ENCODE measurements around the gene SLC9B1. TPM values are rescaled to one million over a fixed set of nuclear protein-coding genes. Genes with fewer than 3 reads are reported as not detected.

The SLC9B1 gene, protein sequence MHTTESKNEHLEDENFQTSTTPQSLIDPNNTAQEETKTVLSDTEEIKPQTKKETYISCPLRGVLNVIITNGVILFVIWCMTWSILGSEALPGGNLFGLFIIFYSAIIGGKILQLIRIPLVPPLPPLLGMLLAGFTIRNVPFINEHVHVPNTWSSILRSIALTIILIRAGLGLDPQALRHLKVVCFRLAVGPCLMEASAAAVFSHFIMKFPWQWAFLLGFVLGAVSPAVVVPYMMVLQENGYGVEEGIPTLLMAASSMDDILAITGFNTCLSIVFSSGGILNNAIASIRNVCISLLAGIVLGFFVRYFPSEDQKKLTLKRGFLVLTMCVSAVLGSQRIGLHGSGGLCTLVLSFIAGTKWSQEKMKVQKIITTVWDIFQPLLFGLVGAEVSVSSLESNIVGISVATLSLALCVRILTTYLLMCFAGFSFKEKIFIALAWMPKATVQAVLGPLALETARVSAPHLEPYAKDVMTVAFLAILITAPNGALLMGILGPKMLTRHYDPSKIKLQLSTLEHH
- total RNA-seq (2022): 1.7 TPM in 1 of 2 replicates, not detected in the other
- Bru-seq, nascent RNA: percentile 35 among the genes with signal in this experiment
- BruChase-seq, experiment 1, labeled RNA remaining after a 2-hour chase: percentile 34 among the genes with signal in this experiment
- percentile 30 among the genes with signal in this experiment for BruChase-seq, experiment 2, labeled RNA remaining after a 6-hour chase
- long read RNA-seq, partial matches to known transcripts: 0 of 2 reads
- long read RNA-seq, other reads (novel, unspliced or antisense): 2 of 2 reads

DNA sequence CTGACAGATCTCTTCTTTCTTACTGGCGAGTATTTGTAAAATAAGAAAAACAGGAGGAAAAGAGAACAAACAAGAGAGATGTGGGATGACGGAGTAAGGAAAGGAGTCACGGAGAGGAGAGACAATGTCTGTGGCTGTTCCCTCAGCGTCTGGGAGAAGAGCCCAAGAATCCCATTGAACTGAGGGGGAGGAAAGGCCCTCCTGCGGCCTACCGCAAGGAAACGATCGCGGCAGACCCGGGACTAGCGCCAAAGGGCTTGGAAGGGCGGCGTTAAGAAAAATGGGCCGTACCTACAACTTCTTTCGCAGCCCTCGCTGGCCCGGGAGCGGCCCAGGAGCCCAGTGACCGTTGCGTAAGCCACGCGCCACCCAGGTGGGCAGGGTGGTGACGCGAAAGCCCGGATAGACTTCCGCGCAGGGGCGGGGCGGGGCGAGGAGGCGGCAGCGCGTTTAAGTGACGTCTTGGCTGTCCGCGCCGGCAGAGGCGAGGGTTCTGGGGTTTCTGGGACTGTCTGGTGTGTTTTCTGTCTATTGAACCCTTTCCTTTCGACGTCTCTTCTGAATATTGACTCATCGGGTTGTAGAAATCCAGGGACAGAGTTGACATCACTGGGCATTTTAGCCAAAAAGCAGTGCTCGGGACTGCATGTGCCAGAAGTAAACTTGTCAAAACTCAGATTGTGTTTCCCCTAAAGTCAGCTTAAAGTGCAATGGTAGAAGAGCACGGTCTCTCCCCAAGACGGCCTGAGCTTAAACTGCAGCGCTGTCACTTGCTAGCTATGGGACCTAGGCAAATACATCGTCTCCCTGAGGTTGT is at the start of gene SLC9B1:
Gene SLC9B1 (minus strand): TSS at position 398 of the 817 bp plus-strand sequence. CDS start 27,994 bp downstream, outside the sequence.
- POLR2A ChIA-PET: interaction anchor here (1.0 to 1.3 kb wide), 2 partner anchors 150 to 399 kb away, joined by 6 to 7 read pairs; no protein-coding TSS in a partner anchor
- CTCF ChIA-PET: interaction anchor here (0.7 to 1.0 kb wide), 3 partner anchors 81 to 399 kb away, joined by 3 read pairs; no protein-coding TSS in a partner anchor
- Mint-ChIP-seq H3K4me1 (ENCODE audit: low read depth, unreplicated experiment) (peaks cover 8% of the 10 kb centered on the region), H3K9me3 (ENCODE audit: unreplicated experiment) (no peaks in the 10 kb centered on the region), H3K27ac (ENCODE audit: unreplicated experiment) (peak within 1 kb of the TSS; percentile 99), H3K36me3 (ENCODE audit: insufficient read depth, unreplicated experiment) (peaks cover 11% of the 10 kb centered on the region), H3K27me3 (ENCODE audit: insufficient read depth, unreplicated experiment) (no peaks in the 10 kb centered on the region), H3K4me3 (ENCODE audit: unreplicated experiment) (peak within 1 kb of the TSS; percentile 99)
- Histone ChIP-seq H3K36me3 (ENCODE audit: control insufficient read depth, insufficient read depth, low read length) (no peaks in the 10 kb centered on the region), H3K4me3 (ENCODE audit: low read depth, low read length) (peak within 1 kb of the TSS; percentile 49), H3K4me1 (no peaks in the 10 kb centered on the region), H3K9me3 (no peaks in the 10 kb centered on the region), H3K27me3 (replicated peaks; ENCODE audit: control insufficient read depth, insufficient read depth, low read length) (no peaks in the 10 kb centered on the region)
- DNase-seq: peak; percentile 95 to 97
- intact Hi-C loops (cut with micrococcal nuclease; ENCODE audit: unreplicated experiment): loop anchor here (1.0 to 10.0 kb wide), 3 partner anchors 55 to 675 kb away; partner anchors contain the start of genes BDH2 and SLC39A8
- TSS peak; percentile 97 for BruUV-seq (replicated peaks)
- TF ChIP-seq, protein P1, sequence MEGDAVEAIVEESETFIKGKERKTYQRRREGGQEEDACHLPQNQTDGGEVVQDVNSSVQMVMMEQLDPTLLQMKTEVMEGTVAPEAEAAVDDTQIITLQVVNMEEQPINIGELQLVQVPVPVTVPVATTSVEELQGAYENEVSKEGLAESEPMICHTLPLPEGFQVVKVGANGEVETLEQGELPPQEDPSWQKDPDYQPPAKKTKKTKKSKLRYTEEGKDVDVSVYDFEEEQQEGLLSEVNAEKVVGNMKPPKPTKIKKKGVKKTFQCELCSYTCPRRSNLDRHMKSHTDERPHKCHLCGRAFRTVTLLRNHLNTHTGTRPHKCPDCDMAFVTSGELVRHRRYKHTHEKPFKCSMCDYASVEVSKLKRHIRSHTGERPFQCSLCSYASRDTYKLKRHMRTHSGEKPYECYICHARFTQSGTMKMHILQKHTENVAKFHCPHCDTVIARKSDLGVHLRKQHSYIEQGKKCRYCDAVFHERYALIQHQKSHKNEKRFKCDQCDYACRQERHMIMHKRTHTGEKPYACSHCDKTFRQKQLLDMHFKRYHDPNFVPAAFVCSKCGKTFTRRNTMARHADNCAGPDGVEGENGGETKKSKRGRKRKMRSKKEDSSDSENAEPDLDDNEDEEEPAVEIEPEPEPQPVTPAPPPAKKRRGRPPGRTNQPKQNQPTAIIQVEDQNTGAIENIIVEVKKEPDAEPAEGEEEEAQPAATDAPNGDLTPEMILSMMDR (IDR thresholded peaks at IDR 0.05; ENCODE audit: insufficient read depth in 1 of 2, low read depth in 1 of 2, low read length in 1 of 2, severe bottlenecking in 1 of 2, unreplicated experiment in 1 of 2): no peak

DNA sequence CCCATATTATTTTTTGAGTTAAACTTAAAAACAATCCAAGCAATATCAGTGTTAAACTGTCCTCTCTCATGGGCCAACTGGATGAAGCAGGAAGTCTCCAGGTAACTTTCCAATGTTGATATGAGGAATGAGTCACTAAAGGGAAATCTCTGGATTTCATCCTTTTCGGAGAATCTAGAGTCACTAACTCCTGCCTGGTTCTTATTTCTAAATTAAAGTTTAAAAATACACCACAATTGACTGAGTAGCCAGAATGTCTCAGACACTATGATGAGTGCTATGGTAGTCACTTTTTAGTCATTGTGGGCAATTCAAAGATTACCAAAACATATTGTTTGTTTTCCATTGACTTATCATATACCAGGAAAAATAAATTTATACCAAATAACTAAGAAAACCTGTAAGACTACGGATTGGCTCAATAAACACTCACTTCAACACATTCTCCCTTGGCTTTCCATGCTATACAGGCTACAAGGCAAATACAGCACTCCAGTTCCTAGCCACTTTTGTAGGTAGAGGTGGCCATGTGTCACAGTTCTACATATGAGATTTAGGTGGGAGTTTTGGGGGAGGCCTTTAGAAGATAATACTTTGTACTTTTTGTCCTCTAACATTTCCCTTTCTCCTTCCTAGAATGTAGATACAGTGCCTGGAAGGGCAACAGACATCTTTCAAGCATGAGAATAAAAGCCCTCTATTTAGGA is 48.5 kb upstream of the SLC9B1 start:
- ChIA-PET POLR2A (no interaction called here), CTCF (no interaction called here)
- H3K4me1 ChIP-seq: 0 out of 2 replicates have a peak, but pooled peaks cover 3% of the 10 kb centered on the region
- no peak overlapping the region for H3K27ac Mint-ChIP-seq (ENCODE audit: unreplicated experiment)
- no TSS peak for BruUV-seq (replicated peaks)
- H3K36me3 Mint-ChIP-seq (ENCODE audit: insufficient read depth, unreplicated experiment): peaks cover 6% of the 10 kb centered on the region
- H3K27me3 ChIP-seq (replicated peaks; ENCODE audit: control insufficient read depth, insufficient read depth, low read length): no peaks in the 10 kb centered on the region
- no peaks in the 10 kb centered on the region for H3K9me3 ChIP-seq
- no peaks in the 10 kb centered on the region for H3K4me1 Mint-ChIP-seq (ENCODE audit: low read depth, unreplicated experiment)
- H3K4me3 ChIP-seq (ENCODE audit: low read depth, low read length): no peak overlapping the region
- intact Hi-C loops (cut with micrococcal nuclease; ENCODE audit: unreplicated experiment): no loop called here
- no peaks in the 10 kb centered on the region for H3K27me3 Mint-ChIP-seq (ENCODE audit: insufficient read depth, unreplicated experiment)
- no peaks in the 10 kb centered on the region for H3K9me3 Mint-ChIP-seq (ENCODE audit: unreplicated experiment)
- H3K4me3 Mint-ChIP-seq (ENCODE audit: unreplicated experiment): no peak overlapping the region
- H3K36me3 ChIP-seq (ENCODE audit: control insufficient read depth, insufficient read depth, low read length): no peaks in the 10 kb centered on the region
- no peak for DNase-seq
- TF ChIP-seq, protein P1 (IDR thresholded peaks at IDR 0.05; ENCODE audit: insufficient read depth in 1 of 2, low read depth in 1 of 2, low read length in 1 of 2, severe bottlenecking in 1 of 2, unreplicated experiment in 1 of 2): no peak

All from Caco-2 (cell line).